Activated T-helper 1 cell treated with anti-CD3 and anti-CD28 coated beads, Interleukin-2, amount 50 U/mL, for 16 hours (primary cell): ENCODE data around the gene RPA3.

Experiments
- DNase-seq, 2 donors: peaks; one replicate each; pipeline ENCODE4 v3.0.0-alpha.2; 2020; ENCODE audit warnings: low read depth in 1 of 2, low spot score in 1 of 2

The RPA3 gene

GRCh38 chr7:7732621-7733281, 14.3 kb upstream of the RPA3 start:
- no peak for DNase-seq

DNA sequence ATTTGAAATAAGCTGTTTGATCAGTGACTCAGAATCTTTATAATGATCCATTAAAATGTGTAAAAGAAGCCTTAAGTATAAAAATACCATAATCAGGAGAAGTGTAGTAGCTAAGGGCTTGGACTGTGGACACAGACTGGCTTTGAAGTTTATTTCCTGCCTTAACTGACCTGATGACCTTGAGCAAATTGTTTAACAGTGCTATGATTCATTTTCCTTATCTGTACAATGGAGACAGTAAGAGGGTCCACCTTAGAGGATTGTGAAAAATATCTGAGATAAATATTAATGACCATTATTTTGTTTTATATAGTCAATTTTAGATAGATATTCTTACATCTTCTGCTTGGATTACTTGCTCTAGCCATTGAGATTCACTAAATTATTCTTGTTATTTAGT, 13.3 kb upstream of the RPA3 start:
- DNase-seq = no peak

GRCh38 chr7:7720750-7721621, 2.6 kb upstream of the RPA3 start:
- no peak for DNase-seq

GRCh38 chr7:7720193-7720592, 1.8 kb upstream of the RPA3 start:
- DNase-seq = no peak

DNA sequence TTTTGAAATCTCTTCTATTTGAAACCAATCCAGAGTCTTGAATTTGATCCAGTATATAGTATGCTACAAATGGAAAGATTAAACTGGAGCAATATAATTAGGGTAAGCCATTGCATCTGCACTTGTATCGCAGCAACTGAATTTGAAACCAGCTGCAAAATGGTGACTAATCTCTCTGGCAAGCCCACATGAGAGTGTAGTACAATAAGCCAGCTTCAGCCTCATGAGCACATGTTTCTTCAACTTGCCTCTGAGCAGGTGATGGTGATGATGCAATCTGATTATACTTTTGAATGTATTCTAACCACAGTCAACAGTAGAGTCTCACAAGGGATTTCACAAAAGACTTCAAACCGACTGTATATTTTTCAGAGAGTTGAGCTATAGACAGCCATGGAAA, 829 bp upstream of the RPA3 start:
- peak in 1 of 2 donors; percentile 18 for DNase-seq

- DNase-seq = no peak
Measured at GRCh38 chr7:7713730-7714129, 4.7 kb downstream of the RPA3 start.

DNA sequence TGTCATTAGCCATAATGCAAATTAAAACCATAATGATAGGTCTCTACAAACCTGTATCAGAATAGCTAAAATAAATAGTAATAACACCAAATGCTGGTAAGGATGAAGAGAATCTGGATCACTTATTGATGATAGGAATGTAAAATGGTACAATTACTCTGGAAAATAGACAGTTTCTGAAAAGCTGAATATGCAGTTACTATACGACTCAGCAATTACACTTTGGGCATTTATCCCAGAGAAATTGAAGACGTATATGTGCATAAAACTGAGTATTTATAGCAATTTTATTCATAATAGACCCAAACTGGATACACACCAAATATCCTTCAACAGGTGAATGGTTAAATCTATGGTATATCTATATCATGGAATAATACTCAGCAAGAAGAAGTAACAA, 7.9 kb downstream of the RPA3 start:
- no peak for DNase-seq

- no peak for DNase-seq
Measured at GRCh38 chr7:7709291-7709690, 9.1 kb downstream of the RPA3 start.

- no peak for DNase-seq
Measured at GRCh38 chr7:7707806-7708205, 10.6 kb downstream of the RPA3 start.

DNA sequence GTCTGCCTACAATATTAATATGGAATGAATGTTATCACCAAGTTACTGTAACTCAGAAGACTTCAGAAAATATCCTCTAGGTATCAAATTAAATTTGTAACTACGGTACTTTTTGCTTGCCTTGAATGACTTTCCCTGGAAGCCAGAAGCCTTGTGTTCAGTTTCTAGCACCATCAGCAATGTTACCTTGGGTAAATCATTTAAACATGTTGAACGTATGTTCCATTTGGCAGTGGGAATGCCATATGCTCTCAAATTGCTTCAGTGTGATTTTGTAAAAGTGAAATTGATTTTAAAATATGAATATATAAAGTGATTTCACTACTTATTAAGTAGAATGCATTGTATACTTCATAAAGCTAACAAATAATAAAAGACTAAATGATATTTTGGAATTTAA, 11.2 kb downstream of the RPA3 start:
- no peak for DNase-seq

- no peak for DNase-seq
Measured at GRCh38 chr7:7706556-7707172, 11.7 kb downstream of the RPA3 start.

- DNase-seq = no peak
Measured at GRCh38 chr7:7706101-7706511, 12.3 kb downstream of the RPA3 start.

DNA sequence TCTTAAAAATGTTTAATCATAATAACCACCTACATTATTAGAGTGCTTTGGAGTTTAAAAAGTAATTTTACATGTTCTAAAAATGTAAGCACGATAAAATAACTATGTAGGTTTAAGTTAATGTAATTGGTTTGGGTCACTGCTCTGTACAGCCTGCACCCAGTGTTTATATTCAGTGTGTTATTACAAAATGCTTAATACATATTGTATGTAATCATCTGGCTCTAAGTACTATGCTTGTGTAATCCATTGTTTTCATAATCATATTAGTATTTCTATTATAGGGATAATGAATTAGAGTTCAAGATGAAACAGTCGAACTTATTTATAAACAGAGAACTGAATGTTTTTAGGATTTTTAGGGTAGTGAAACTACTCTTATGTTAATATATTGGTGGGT, 13.1 kb downstream of the RPA3 start:
- DNase-seq = no peak

- no peak for DNase-seq
Measured at GRCh38 chr7:7704867-7705266, 13.5 kb downstream of the RPA3 start.

GRCh38 chr7:7703427-7703826, 15.0 kb downstream of the RPA3 start:
- DNase-seq = no peak

- no peak for DNase-seq
Measured at GRCh38 chr7:7702826-7703225, 15.6 kb downstream of the RPA3 start.

DNA sequence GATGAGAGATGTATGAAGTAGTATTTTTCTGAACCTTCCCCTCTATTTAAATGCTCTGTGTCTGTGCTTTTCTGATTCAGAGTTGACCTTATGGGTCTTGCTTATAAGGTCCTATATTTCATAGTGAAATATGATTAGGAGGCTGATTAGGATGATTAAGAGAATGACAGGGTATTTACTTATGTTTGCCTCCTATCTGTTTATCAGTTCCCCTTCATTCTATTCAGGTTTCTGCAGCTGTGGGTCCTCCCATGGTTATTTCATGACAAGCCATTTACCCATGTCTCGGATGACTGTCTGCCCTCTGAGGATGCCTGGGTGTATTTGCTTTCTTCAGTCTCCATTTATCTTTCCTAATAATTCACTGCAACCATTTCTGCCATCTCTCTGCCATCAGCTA, 16.9 kb downstream of the RPA3 start:
- no peak for DNase-seq

GRCh38 chr7:7699970-7700369, 18.4 kb downstream of the RPA3 start:
- DNase-seq = no peak

DNA sequence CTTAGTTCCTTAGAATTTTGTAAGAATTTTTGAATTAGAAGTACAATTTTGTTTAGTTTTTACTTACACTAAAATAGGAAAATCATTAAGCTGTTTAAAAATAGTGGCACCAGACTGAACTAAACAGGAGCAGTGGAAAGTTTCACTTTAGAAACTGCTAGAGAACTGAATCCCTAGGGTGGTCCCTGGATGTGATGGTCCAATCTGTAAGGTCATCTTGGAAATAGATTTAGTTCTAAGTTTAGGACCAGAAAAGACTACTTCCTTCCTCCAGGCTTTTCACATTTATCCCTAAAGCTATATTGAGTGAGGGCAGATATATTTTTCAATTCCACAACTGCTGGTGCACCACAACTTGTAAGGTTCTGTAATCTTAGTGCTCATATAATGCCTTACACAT, 19.0 kb downstream of the RPA3 start:
- no peak for DNase-seq

- DNase-seq = no peak
Measured at GRCh38 chr7:7698930-7699329, 19.5 kb downstream of the RPA3 start.

GRCh38 chr7:7696458-7697119, 21.8 kb downstream of the RPA3 start:
- DNase-seq = no peak
